HEK293T (cell line): ENCODE data around the gene BLCAP.

ENCODE experiments used
- CTCF ChIA-PET: fragments of 350-600 bp; formaldehyde crosslinking; extraction: SDS; loops from one replicate; lab custom pipeline; 2021; ENCODE audit warnings: antibody characterized with exemption, inconsistent platforms; lab: Yijun Ruan, JAX
- POLR2A ChIA-PET: fragments of 350-600 bp; formaldehyde crosslinking; extraction: SDS; loops from one replicate; lab custom pipeline; 2020; ENCODE audit warnings: antibody characterized with exemption, inconsistent platforms; lab: Yijun Ruan, JAX
- DNase-seq: peaks from one replicate; pipeline ENCODE4 v3.0.0; 2012; ENCODE audit warnings: mixed read lengths; ENCODE audit errors: extremely low spot score
- ARNT ChIP-seq: fragments of 450-650 bp; IDR thresholded peaks from 2 replicates; pipeline ENCODE4 v1.6.1; 2017; ENCODE audit warnings: mild to moderate bottlenecking
- BHLHE40 ChIP-seq: fragments of 450-650 bp; IDR thresholded peaks from 2 replicates; pipeline ENCODE4 v1.6.1; 2016; ENCODE audit warnings: mild to moderate bottlenecking, moderate library complexity, borderline replicate concordance
- CTBP1 ChIP-seq: fragments of 450-650 bp; IDR thresholded peaks from 2 replicates; pipeline ENCODE4 v1.6.1; 2016; ENCODE audit warnings: borderline replicate concordance
- ELF4 ChIP-seq: fragments of 450-650 bp; IDR thresholded peaks from 2 replicates; pipeline ENCODE4 v1.6.1; 2017; ENCODE audit warnings: antibody characterized with exemption
- FOXA1 ChIP-seq: fragments of 450-650 bp; IDR thresholded peaks from 2 replicates; pipeline ENCODE4 v1.6.1; 2016; ENCODE audit warnings: mild to moderate bottlenecking
- FOXK2 ChIP-seq: fragments of 450-650 bp; IDR thresholded peaks from 2 replicates; pipeline ENCODE4 v1.6.1; 2016; ENCODE audit warnings: mild to moderate bottlenecking
- FOXM1 ChIP-seq: fragments of 450-650 bp; IDR thresholded peaks from 2 replicates; pipeline ENCODE4 v1.6.1; 2017; ENCODE audit warnings: mild to moderate bottlenecking, borderline replicate concordance
- HDGF ChIP-seq: fragments of 450-650 bp; IDR thresholded peaks from 2 replicates; pipeline ENCODE4 v1.6.1; 2017; ENCODE audit warnings: antibody characterized with exemption, borderline replicate concordance
- L3MBTL2 ChIP-seq: fragments of 450-650 bp; conservative IDR thresholded peaks from 2 replicates; pipeline ENCODE4 v1.6.1; 2016; ENCODE audit warnings: mild to moderate bottlenecking
- LEF1 ChIP-seq: fragments of 450-650 bp; IDR thresholded peaks from 2 replicates; pipeline ENCODE4 v1.6.1; 2017; ENCODE audit warnings: mild to moderate bottlenecking, borderline replicate concordance
- NFRKB ChIP-seq: fragments of 450-650 bp; IDR thresholded peaks from 2 replicates; pipeline ENCODE4 v1.6.1; 2016; ENCODE audit warnings: mild to moderate bottlenecking, moderate library complexity
- SP1 ChIP-seq: fragments of 450-650 bp; IDR thresholded peaks from 2 replicates; pipeline ENCODE4 v1.6.1; 2017
- SUZ12 ChIP-seq: fragments of 450-650 bp; IDR thresholded peaks from 2 replicates; pipeline ENCODE4 v1.6.1; 2016; ENCODE audit warnings: mild to moderate bottlenecking
- TARDBP ChIP-seq: fragments of 450-650 bp; IDR thresholded peaks from 2 replicates; pipeline ENCODE4 v1.6.1; 2016
- ZNF384 ChIP-seq: fragments of 450-650 bp; IDR thresholded peaks from 2 replicates; pipeline ENCODE4 v1.6.1; 2016
- TF ChIP-seq, protein P1 (sequence below): fragments of 450-650 bp; IDR thresholded peaks from 2 replicates; pipeline ENCODE4 v1.6.1; 2016

Gene BLCAP

DNA sequence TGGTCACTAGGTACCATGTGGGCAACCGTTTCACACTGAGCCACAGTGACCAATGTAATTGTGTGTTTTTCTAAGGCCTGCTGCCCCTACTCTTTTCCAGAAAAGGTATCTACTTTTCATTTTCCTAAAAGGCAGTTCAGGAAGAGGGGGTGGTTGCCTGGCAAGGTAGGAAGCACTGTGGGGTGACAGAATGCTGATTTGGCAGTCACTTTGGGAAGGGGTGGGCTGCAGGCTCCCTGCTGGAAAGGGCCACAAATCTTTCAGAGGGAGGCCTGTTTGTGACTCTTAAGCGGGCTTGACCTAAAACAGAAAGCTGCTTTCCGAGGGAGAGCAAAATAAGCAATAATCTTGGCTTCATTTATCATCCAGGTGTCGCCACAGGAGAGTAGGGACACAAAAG is 11.8 kb downstream of the BLCAP start:
- CTCF ChIA-PET: interaction anchor here (0.6 kb wide), 1 partner anchor 278 kb away, joined by 3 read pairs; no protein-coding TSS in a partner anchor

GRCh38 chr20:37513779-37514359 is 13.8 kb downstream of the BLCAP start:
- TF ChIP-seq HDGF: no peak
- no peak for TF ChIP-seq LEF1
- TF ChIP-seq FOXK2: no peak
- no peak for TF ChIP-seq L3MBTL2
- TF ChIP-seq, protein P1, sequence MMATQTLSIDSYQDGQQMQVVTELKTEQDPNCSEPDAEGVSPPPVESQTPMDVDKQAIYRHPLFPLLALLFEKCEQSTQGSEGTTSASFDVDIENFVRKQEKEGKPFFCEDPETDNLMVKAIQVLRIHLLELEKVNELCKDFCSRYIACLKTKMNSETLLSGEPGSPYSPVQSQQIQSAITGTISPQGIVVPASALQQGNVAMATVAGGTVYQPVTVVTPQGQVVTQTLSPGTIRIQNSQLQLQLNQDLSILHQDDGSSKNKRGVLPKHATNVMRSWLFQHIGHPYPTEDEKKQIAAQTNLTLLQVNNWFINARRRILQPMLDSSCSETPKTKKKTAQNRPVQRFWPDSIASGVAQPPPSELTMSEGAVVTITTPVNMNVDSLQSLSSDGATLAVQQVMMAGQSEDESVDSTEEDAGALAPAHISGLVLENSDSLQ: no peak
- no peak for TF ChIP-seq ZNF384
- no peak for TF ChIP-seq TARDBP
- no peak for TF ChIP-seq CTBP1
- TF ChIP-seq SUZ12: no peak
- TF ChIP-seq FOXA1: no peak
- no peak for TF ChIP-seq SP1
- TF ChIP-seq ELF4: no peak
- TF ChIP-seq BHLHE40: no peak
- no peak for TF ChIP-seq FOXM1
- no peak for TF ChIP-seq NFRKB
- TF ChIP-seq ARNT: no peak
- ChIA-PET CTCF (interaction anchor here (0.6 kb wide), 2 partner anchors 465 to 649 kb away, joined by 3 read pairs; no protein-coding TSS in a partner anchor), POLR2A (no interaction called here)

More for the DNA sequence above, 11.8 kb downstream of the BLCAP start:
- POLR2A ChIA-PET: no interaction called here
- no peak for TF ChIP-seq SUZ12
- no peak for TF ChIP-seq FOXK2
- TF ChIP-seq LEF1: no peak
- no peak for TF ChIP-seq ELF4
- no peak for TF ChIP-seq NFRKB
- no peak for TF ChIP-seq HDGF
- TF ChIP-seq ZNF384: no peak
- no peak for TF ChIP-seq FOXM1
- TF ChIP-seq TARDBP: no peak
- no peak for TF ChIP-seq CTBP1
- no peak for TF ChIP-seq ARNT
- TF ChIP-seq FOXA1: no peak
- no peak for TF ChIP-seq SP1
- TF ChIP-seq, protein P1: no peak
- TF ChIP-seq L3MBTL2: no peak
- TF ChIP-seq BHLHE40: no peak
- no peak for DNase-seq

GRCh38 chr20:37511610-37512275 is 15.9 kb downstream of the BLCAP start:
- CTCF ChIA-PET: no interaction called here
- DNase-seq: no peak
- POLR2A ChIA-PET: no interaction called here
- TF ChIP-seq LEF1 (no peak), FOXA1 (no peak), BHLHE40 (no peak), FOXM1 (no peak), CTBP1 (no peak), SP1 (no peak), ZNF384 (no peak), TARDBP (no peak), ELF4 (no peak), ARNT (no peak), SUZ12 (no peak), FOXK2 (no peak)

More at GRCh38 chr20:37513779-37514359, 13.8 kb downstream of the BLCAP start:
- DNase-seq: no peak

DNA sequence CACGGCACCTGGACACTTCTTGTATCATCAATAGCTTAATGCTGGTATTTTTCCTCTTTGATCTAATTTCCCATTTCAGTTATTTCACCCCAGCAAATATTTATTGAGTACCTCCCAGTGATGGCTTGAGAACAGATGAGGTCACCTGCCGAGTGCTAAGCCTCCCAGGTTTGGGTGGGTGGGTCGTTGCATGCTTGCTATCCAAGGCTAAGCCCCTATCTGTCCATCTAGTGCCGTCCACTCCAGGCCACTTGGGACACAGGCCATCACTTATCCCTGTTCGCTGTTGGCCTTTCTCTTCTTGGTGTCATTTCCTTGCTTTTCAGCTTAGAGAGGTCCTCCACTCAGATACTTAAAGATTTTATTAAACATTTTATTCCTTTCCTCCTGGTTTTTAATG is 17.4 kb downstream of the BLCAP start:
- TF ChIP-seq ARNT (no peak), SP1 (no peak), CTBP1 (no peak), FOXK2 (no peak), HDGF (no peak), SUZ12 (no peak), BHLHE40 (no peak)
- TF ChIP-seq, protein P1: no peak
- DNase-seq: no peak
- ChIA-PET CTCF (interaction anchor here (0.6 kb wide), 1 partner anchor 98 kb away, joined by 4 read pairs; no protein-coding TSS in a partner anchor), POLR2A (no interaction called here)

DNA sequence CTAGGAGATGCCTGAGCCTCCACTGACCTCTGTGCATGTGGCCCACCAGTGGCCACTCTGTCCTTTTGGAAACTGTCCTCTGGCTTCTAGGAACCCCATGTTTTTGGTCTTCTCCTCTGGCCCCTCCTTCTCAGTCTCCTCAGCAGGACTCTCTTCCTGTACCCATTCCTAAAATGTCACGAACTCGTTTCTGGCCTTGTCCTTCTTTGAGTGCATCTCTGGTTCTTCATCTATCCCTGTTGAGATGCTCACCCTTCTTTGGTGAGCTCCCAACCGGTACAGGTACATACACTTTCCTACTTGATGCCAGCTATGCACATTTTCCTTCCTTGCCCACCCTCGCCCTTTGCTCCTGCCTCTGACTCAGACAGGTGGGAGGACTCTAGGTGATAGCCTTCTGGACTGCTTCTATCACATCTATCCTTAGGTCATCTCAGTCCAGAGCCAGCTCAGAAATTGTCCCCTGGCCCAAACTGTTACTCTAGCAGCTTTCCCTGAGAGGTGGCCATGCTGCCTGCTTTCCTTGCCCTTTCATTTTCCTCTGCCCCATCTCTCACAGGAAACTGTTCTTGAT is 21.4 kb downstream of the BLCAP start:
- POLR2A ChIA-PET: interaction anchor here (0.7 to 1.6 kb wide), 2 partner anchors 11 to 16 kb away, joined by 3 to 4 read pairs; no protein-coding TSS in a partner anchor
- CTCF ChIA-PET: no interaction called here
- DNase-seq: no peak
- TF ChIP-seq FOXA1 (no peak), SP1 (no peak), CTBP1 (no peak), ARNT (no peak), ELF4 (no peak), LEF1 (no peak)
